ENCODE measurements around the gene POLR2L. TPM values are rescaled to one million over a fixed set of nuclear protein-coding genes. Genes with fewer than 3 reads are reported as not detected.

Gene POLR2L
- total RNA-seq, 4 donors from 2014 or later = 66.0 to 94.6 (median 81.2) TPM

DNA sequence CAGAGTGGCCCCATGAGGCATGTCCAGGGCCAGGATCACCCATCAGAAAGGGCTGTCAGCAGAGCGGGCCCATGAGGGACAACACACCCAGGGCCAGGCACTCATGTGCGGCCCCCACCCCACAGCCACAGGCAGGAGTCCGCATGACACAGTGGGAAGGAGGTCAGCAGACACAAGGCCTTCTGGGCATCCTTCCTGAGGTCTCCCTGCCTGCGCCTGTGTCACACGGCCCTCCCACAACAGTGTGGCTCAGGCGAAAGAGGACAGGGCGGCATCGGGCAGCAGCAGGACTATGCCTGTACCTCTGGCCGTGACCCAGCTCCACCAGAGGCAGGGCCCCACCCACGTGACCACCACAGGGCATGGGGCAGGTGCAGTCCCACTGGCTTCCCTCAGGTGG is 41.2 kb upstream of the POLR2L start:
- H3K36me3 ChIP-seq = peaks cover 0 to 12% of the 10 kb centered on the region in 2 donors
- no peak for TF ChIP-seq POLR2A (IDR thresholded peaks at IDR 0.05)
- no peak for TF ChIP-seq CTCF (IDR thresholded peaks at IDR 0.05 in 4 of 5, conservative IDR thresholded peaks at IDR 0.05 in 1 of 5)
- intact Hi-C loops (cut with DNase I; ENCODE audit: low total_unique reads) (no loop called here), in situ Hi-C loops (cut with MboI; ENCODE audit: low sequenced_read_pairs in 4 of 4) (no loop called here)
- H3K27ac ChIP-seq = no peak overlapping the region
- DNase-seq (no peak), ATAC-seq (no peak)
- no peaks in the 10 kb centered on the region for H3K9me3 ChIP-seq
- no peak overlapping the region for H3K4me3 ChIP-seq
- peaks cover 0 to 3% of the 10 kb centered on the region in 2 donors for H3K4me1 ChIP-seq
- no peaks in the 10 kb centered on the region for H3K27me3 ChIP-seq

- Histone ChIP-seq H3K4me3 (no peak overlapping the region), H3K4me1 (no peaks in the 10 kb centered on the region), H3K36me3 (peaks cover 0 to 12% of the 10 kb centered on the region in 2 donors), H3K27me3 (no peaks in the 10 kb centered on the region), H3K9me3 (no peaks in the 10 kb centered on the region), H3K27ac (no peak overlapping the region)
- DNase-seq (no peak), ATAC-seq (no peak)
- in situ Hi-C loops (cut with MboI; ENCODE audit: low sequenced_read_pairs in 4 of 4) (no loop called here), intact Hi-C loops (cut with DNase I; ENCODE audit: low total_unique reads) (no loop called here)
- TF ChIP-seq CTCF (IDR thresholded peaks at IDR 0.05 in 4 of 5, conservative IDR thresholded peaks at IDR 0.05 in 1 of 5) (no peak), POLR2A (IDR thresholded peaks at IDR 0.05) (no peak)
These were observed 40.3 kb upstream of the POLR2L start for GRCh38 chr11:882596-882995.

DNA sequence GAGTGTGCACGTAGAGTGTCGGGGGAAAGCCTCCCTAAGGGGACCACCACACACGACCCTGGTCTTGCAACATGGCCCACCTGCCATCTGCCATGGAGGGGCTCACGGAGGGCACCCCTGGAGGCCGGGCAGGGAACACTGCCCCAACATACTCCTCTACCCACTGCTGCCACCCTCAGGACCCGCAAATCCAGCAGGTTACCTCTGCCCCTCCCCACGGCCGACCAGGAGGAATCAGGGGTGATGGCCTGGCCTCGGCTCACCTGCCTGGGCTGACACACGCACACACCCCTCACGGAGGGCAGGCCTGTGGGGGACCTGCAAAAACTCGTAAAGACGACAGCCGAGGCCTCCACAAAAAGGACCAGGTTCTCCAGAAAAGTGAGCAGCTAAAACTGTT is 38.1 kb upstream of the POLR2L start:
- ATAC-seq (no peak), DNase-seq (no peak)
- Histone ChIP-seq H3K27me3 (no peaks in the 10 kb centered on the region), H3K4me1 (peaks cover 8 to 10% of the 10 kb centered on the region in 2 donors), H3K27ac (no peak overlapping the region), H3K9me3 (no peaks in the 10 kb centered on the region), H3K36me3 (peaks cover 0 to 12% of the 10 kb centered on the region in 2 donors), H3K4me3 (no peak overlapping the region)
- intact Hi-C loops (cut with DNase I; ENCODE audit: low total_unique reads) (no loop called here), in situ Hi-C loops (cut with MboI; ENCODE audit: low sequenced_read_pairs in 4 of 4) (no loop called here)
- TF ChIP-seq CTCF (IDR thresholded peaks at IDR 0.05 in 4 of 5, conservative IDR thresholded peaks at IDR 0.05 in 1 of 5) (no peak), POLR2A (IDR thresholded peaks at IDR 0.05) (no peak)

DNA sequence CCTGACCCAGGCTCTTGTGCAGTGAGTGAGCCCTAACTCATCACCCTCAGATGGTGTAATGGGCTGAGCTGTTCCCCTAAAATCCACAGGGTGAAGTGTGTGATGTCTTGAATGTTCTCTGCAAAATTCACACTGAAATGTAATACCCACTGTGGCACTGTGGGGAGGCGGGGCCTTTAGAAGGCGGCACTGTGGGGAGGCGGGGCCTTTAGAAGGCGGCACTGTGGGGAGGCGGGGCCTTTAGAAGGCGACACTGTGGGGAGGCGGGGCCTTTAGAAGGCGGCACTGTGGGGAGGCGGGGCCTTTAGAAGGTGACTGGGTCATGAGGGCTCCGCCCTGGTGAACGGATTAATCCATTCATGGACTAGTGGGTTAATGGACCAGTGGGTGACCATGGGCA is 35.2 kb upstream of the POLR2L start:
- Histone ChIP-seq H3K27ac (no peak overlapping the region), H3K27me3 (no peaks in the 10 kb centered on the region), H3K4me3 (no peak overlapping the region), H3K9me3 (no peaks in the 10 kb centered on the region), H3K4me1 (peaks cover 8 to 10% of the 10 kb centered on the region in 2 donors), H3K36me3 (peaks cover 0 to 5% of the 10 kb centered on the region in 2 donors)
- DNase-seq (no peak), ATAC-seq (no peak)
- in situ Hi-C loops (cut with MboI; ENCODE audit: low sequenced_read_pairs in 4 of 4) = no loop called here
- intact Hi-C loops (cut with DNase I; ENCODE audit: low total_unique reads) = no loop called here
- TF ChIP-seq CTCF (IDR thresholded peaks at IDR 0.05 in 4 of 5, conservative IDR thresholded peaks at IDR 0.05 in 1 of 5) = no peak
- no peak for TF ChIP-seq POLR2A (IDR thresholded peaks at IDR 0.05)

GRCh38 chr11:876545-876944 is 34.2 kb upstream of the POLR2L start:
- H3K27me3 ChIP-seq = no peaks in the 10 kb centered on the region
- peak; percentile 82 to 93 for ATAC-seq
- DNase-seq = peak; percentile 45 to 85
- no peak overlapping the region for H3K27ac ChIP-seq
- in situ Hi-C loops (cut with MboI; ENCODE audit: low sequenced_read_pairs in 4 of 4) = no loop called here
- H3K9me3 ChIP-seq = no peaks in the 10 kb centered on the region
- no peak for TF ChIP-seq POLR2A (IDR thresholded peaks at IDR 0.05)
- no peak for TF ChIP-seq CTCF (IDR thresholded peaks at IDR 0.05 in 4 of 5, conservative IDR thresholded peaks at IDR 0.05 in 1 of 5)
- peaks cover 0 to 5% of the 10 kb centered on the region in 2 donors for H3K36me3 ChIP-seq
- peaks cover 8 to 10% of the 10 kb centered on the region in 2 donors for H3K4me1 ChIP-seq
- intact Hi-C loops (cut with DNase I; ENCODE audit: low total_unique reads) = no loop called here
- H3K4me3 ChIP-seq = no peak overlapping the region
